IMR-90 (cell line): ENCODE data around the gene MARCO. TPM values are rescaled to one million over a fixed set of nuclear protein-coding genes. Genes with fewer than 3 reads are reported as not detected.

Source experiments
- ATAC-seq: fragments of 200-7000 bp; cut with Tn5 transposase; 2 replicates; pipeline ENCODE4 v1.9.1; 2020; ENCODE audit warnings: low read depth, mild to moderate bottlenecking, moderate library complexity
- BruUV-seq: library from RNA; stranded (reverse); fragments of 400-500 nt; replicated peaks from 2 replicates; lab custom pipeline; 2021; lab: Mats Ljungman, UMichigan
- CTCF ChIA-PET: fragments of 300-600 bp; formaldehyde crosslinking; extraction: SDS; loops from one replicate; lab custom pipeline; 2021; ENCODE audit warnings: antibody characterized with exemption; lab: Yijun Ruan, JAX
- POLR2A ChIA-PET: fragments of 300-600 bp; sonication (Branson Sonifier 250); formaldehyde crosslinking; loops from one replicate; lab custom pipeline; 2022; ENCODE audit warnings: antibody characterized with exemption; ENCODE audit not compliant: unreplicated experiment; lab: Charles Lee
- DNase-seq: peaks from one replicate; pipeline ENCODE4 v3.0.0; 2013
- H2AFZ ChIP-seq: replicated peaks from 2 replicates; pipeline ENCODE3; 2013; ENCODE audit warnings: low read length, mild to moderate bottlenecking; ENCODE audit not compliant: poor library complexity
- H2AK5ac ChIP-seq: 2 replicates; pipeline ENCODE4 v1.6.1; 2013; ENCODE audit warnings: low read depth, low read length, inconsistent platforms
- H2AK9ac ChIP-seq: replicated peaks from 2 replicates; pipeline ENCODE3; 2013; ENCODE audit warnings: mild to moderate bottlenecking, low read depth, low read length, moderate library complexity; ENCODE audit not compliant: poor library complexity
- H2BK120ac ChIP-seq: 2 replicates; pipeline ENCODE4 v1.6.1; 2013; ENCODE audit warnings: low read depth, low read length, inconsistent platforms
- H2BK15ac ChIP-seq: 3 replicates; pipeline ENCODE4 v1.6.1; 2013; ENCODE audit warnings: low read depth, low read length, inconsistent platforms
- H2BK20ac ChIP-seq: 2 replicates; pipeline ENCODE4 v1.6.1; 2013; ENCODE audit warnings: low read depth, mild to moderate bottlenecking, inconsistent platforms, low read length, moderate library complexity
- H2BK5ac ChIP-seq: 2 replicates; pipeline ENCODE4 v1.6.1; 2013; ENCODE audit warnings: mild to moderate bottlenecking, low read depth, low read length, inconsistent platforms; ENCODE audit not compliant: poor library complexity, severe bottlenecking
- H3K14ac ChIP-seq: replicated peaks from 2 replicates; pipeline ENCODE4 v1.6.1; 2013; ENCODE audit warnings: low read depth, low read length, inconsistent platforms
- H3K18ac ChIP-seq: 2 replicates; pipeline ENCODE4 v1.6.1; 2013; ENCODE audit warnings: low read depth, low read length, control low read depth
- H3K23ac ChIP-seq: 2 replicates; pipeline ENCODE4 v1.6.1; 2013; ENCODE audit warnings: low read depth, low read length, inconsistent platforms
- H3K27ac ChIP-seq: 2 replicates; pipeline ENCODE4 v1.5.1; 2013; ENCODE audit warnings: mild to moderate bottlenecking, control low read depth, low read length; ENCODE audit not compliant: insufficient read depth
- H3K27me3 ChIP-seq: 2 replicates; pipeline ENCODE4 v1.6.1; 2013; ENCODE audit warnings: low read length; ENCODE audit not compliant: control insufficient read depth, insufficient read depth
- H3K36me3 ChIP-seq: 2 replicates; pipeline ENCODE4 v1.6.1; 2013; ENCODE audit warnings: low read length, mixed read lengths; ENCODE audit not compliant: control insufficient read depth, insufficient read depth
- H3K4ac ChIP-seq: 2 replicates; pipeline ENCODE4 v1.6.1; 2013; ENCODE audit warnings: low read depth, low read length, inconsistent platforms
- H3K4me1 ChIP-seq: 2 replicates; pipeline ENCODE4 v1.6.1; 2013; ENCODE audit warnings: low read length, mixed read lengths; ENCODE audit not compliant: control insufficient read depth, insufficient read depth
- H3K4me2 ChIP-seq: 2 replicates; pipeline ENCODE4 v1.6.1; 2013; ENCODE audit warnings: low read depth, mild to moderate bottlenecking, control low read depth, low read length, moderate library complexity
- H3K4me3 ChIP-seq: 2 replicates; pipeline ENCODE4 v1.5.1; 2013; ENCODE audit warnings: low read depth, mild to moderate bottlenecking, control low read depth, low read length, moderate library complexity; ENCODE audit not compliant: insufficient read depth
- H3K56ac ChIP-seq: 2 replicates; pipeline ENCODE4 v1.6.1; 2013; ENCODE audit warnings: low read length, inconsistent platforms; ENCODE audit not compliant: insufficient read depth; ENCODE audit errors: extremely low read depth
- H3K79me1 ChIP-seq, 2 experiments: 2 replicates each; pipeline ENCODE4 v1.6.1; 2013; ENCODE audit warnings: low read length in 2 of 2, inconsistent platforms in 1 of 2, low read depth in 1 of 2
- H3K9ac ChIP-seq: 2 replicates; pipeline ENCODE4 v1.6.1; 2013; ENCODE audit warnings: low read depth, low read length, control low read depth
- H3K9me1 ChIP-seq: 2 replicates; pipeline ENCODE4 v1.6.1; 2013; ENCODE audit warnings: low read length, inconsistent platforms; ENCODE audit not compliant: insufficient read depth
- H3K9me3 ChIP-seq: 2 replicates; pipeline ENCODE4 v1.6.1; 2013; ENCODE audit warnings: low read length; ENCODE audit not compliant: control insufficient read depth, insufficient read depth
- H4K20me1 ChIP-seq: 2 replicates; pipeline ENCODE4 v1.6.1; 2013; ENCODE audit warnings: low read length, inconsistent platforms; ENCODE audit not compliant: insufficient read depth
- H4K5ac ChIP-seq: 2 replicates; pipeline ENCODE4 v1.6.1; 2013; ENCODE audit warnings: mild to moderate bottlenecking, low read depth, low read length, control low read depth
- H4K8ac ChIP-seq, 2 experiments: 2 replicates each; pipeline ENCODE4 v1.6.1; 2013; ENCODE audit warnings: low read depth in 2 of 2, low read length in 2 of 2, control low read depth in 1 of 2, inconsistent platforms in 1 of 2
- H4K91ac ChIP-seq: 2 replicates; pipeline ENCODE4 v1.6.1; 2013; ENCODE audit warnings: low read depth, low read length, inconsistent platforms; ENCODE audit not compliant: insufficient read depth
- NFE2L2 ChIP-seq: fragments of 150-350 bp; IDR thresholded peaks from 2 replicates; pipeline ENCODE4 v1.6.1; 2016; ENCODE audit warnings: low read depth, mild to moderate bottlenecking, low read length
- WGBS, 2 experiments: methylation state at CpG; one replicate each; pipeline versions ENCODE4 v1.1.5 to v1.1.7; 2013; ENCODE audit warnings: missing lambda C conversion rate in 2 of 2; ENCODE audit not compliant: insufficient read length in 1 of 2; ENCODE audit errors: extremely low coverage in 2 of 2; 5-methylcytosine and 5-hydroxymethylcytosine counted together
- dilution Hi-C: fragments of 300-500 bp; cut with HindIII; formaldehyde crosslinking; loops from one replicate; pipeline ENCODE4 v1.14.3; 2018; ENCODE audit warnings: low sequenced_read_pairs; ENCODE audit not compliant: unreplicated experiment
- in situ Hi-C: fragments of 300-500 bp; cut with MboI; formaldehyde crosslinking; loops from 3 replicates; pipeline ENCODE4 v1.14.3; 2019; ENCODE audit warnings: low sequenced_read_pairs, inconsistent platforms, mixed read lengths
- intact Hi-C: fragments of 100-400 bp; cut with micrococcal nuclease; formaldehyde crosslinking; loops from 2 replicates; pipeline ENCODE4 v1.10.0; 2022
- polyA plus RNA-seq, 3 experiments: library from polyadenylated mRNA; depleted of rRNA; stranded (reverse); fragments of >200 nt; gene quantifications; 2 replicates each; pipeline ENCODE4 v1.2.3, GENCODE V29; 2012; ENCODE audit warnings: low replicate concordance in 1 of 3
- total RNA-seq: library from RNA; depleted of rRNA; stranded (reverse); fragments of >200 nt; gene quantifications from 2 replicates; pipeline ENCODE4 v1.2.3, GENCODE V29; 2012

Gene MARCO
- total and polyA plus RNA-seq, 2 of the 4 experiments (the other 2 are of a cell fraction): not detected

DNA sequence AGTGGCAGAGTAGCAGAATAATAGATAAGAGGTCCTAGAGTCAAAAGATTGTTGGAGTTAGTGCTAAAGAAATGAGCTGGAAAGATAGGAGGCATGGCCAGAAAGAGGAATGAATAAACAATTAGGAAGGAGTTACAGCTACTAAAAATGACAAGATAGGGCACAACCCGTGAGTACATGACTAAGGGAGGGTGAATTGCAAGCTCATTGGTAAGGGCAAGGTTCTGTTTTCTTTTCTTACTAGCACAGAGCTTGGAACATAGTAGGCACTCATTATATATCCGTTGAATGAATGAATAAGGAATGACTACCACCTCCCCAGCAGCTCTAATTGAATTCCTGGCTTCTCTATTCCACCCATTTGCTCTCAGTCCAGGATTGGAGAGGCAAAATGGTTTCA, 5.7 kb upstream of the MARCO start:
- Histone ChIP-seq H4K8ac (no peak overlapping the region), H2BK120ac (no peak overlapping the region), H2BK15ac (no peak overlapping the region), H2AFZ (no peak overlapping the region), H3K23ac (no peak overlapping the region), H3K79me1 (no peaks in the 10 kb centered on the region), H3K27ac (no peak overlapping the region), H4K91ac (no peak overlapping the region), H3K18ac (no peak overlapping the region), H3K9me1 (no peaks in the 10 kb centered on the region), H3K9me3 (no peaks in the 10 kb centered on the region), H3K14ac (no peak overlapping the region), H3K4ac (no peak overlapping the region), H3K56ac (no peak overlapping the region), H3K9ac (no peak overlapping the region), H3K4me3 (no peak overlapping the region), H4K5ac (no peak overlapping the region), H3K4me2 (no peak overlapping the region), H4K20me1 (no peaks in the 10 kb centered on the region), H3K36me3 (no peaks in the 10 kb centered on the region), H2BK20ac (no peak overlapping the region), H2AK9ac (no peak overlapping the region), H3K27me3 (no peaks in the 10 kb centered on the region), H2AK5ac (no peak overlapping the region), H2BK5ac (no peak overlapping the region), H3K4me1 (no peaks in the 10 kb centered on the region)
- dilution Hi-C loops: no loop called here
- BruUV-seq: no TSS peak
- in situ Hi-C loops: no loop called here
- no peak for TF ChIP-seq NFE2L2
- POLR2A ChIA-PET: no interaction called here
- ATAC-seq (no peak), DNase-seq (no peak)
- WGBS, 2 experiments: no CpG with 5 or more reads among the region's 2 CpGs
- intact Hi-C loops: no loop called here
- CTCF ChIA-PET: no interaction called here
